ENCODE measurements around the gene RALBP1.
A peak's percentile ranks its signal among the peaks of the same experiment; 100 is the strongest.

Gene RALBP1

GRCh38 chr18:9495916-9496705, 20.8 kb downstream of the RALBP1 start:
- no peak for TF ChIP-seq JUND (IDR thresholded peaks at IDR 0.05; ENCODE audit: low read depth)
- DNase-seq (ENCODE audit: low read depth in 1 of 2, low spot score in 1 of 2) = no peak
- in situ Hi-C loops (cut with HindIII; ENCODE audit: low pct_unique_long_range_greater_than_20kb, low sequenced_read_pairs) = no loop called here

- peak in 1 of 2 experiments; percentile 13 for DNase-seq (ENCODE audit: low read depth in 1 of 2, low spot score in 1 of 2)
- TF ChIP-seq JUND (IDR thresholded peaks at IDR 0.05; ENCODE audit: low read depth) = no peak
- in situ Hi-C loops (cut with HindIII; ENCODE audit: low pct_unique_long_range_greater_than_20kb, low sequenced_read_pairs) = no loop called here
Observed at GRCh38 chr18:9506046-9506792, 30.9 kb downstream of the RALBP1 start.

- DNase-seq (ENCODE audit: low read depth in 1 of 2, low spot score in 1 of 2) = no peak
- in situ Hi-C loops (cut with HindIII; ENCODE audit: low pct_unique_long_range_greater_than_20kb, low sequenced_read_pairs) = no loop called here
- no peak for TF ChIP-seq JUND (IDR thresholded peaks at IDR 0.05; ENCODE audit: low read depth)
Observed at GRCh38 chr18:9507565-9508088, 32.3 kb downstream of the RALBP1 start.

GRCh38 chr18:9508446-9509025, 33.2 kb downstream of the RALBP1 start:
- in situ Hi-C loops (cut with HindIII; ENCODE audit: low pct_unique_long_range_greater_than_20kb, low sequenced_read_pairs) = no loop called here

GRCh38 chr18:9513971-9514512, 38.7 kb downstream of the RALBP1 start:
- no peak for TF ChIP-seq JUND (IDR thresholded peaks at IDR 0.05; ENCODE audit: low read depth)
- no peak for DNase-seq (ENCODE audit: low read depth in 1 of 2, low spot score in 1 of 2)
- in situ Hi-C loops (cut with HindIII; ENCODE audit: low pct_unique_long_range_greater_than_20kb, low sequenced_read_pairs) = no loop called here

More at GRCh38 chr18:9508446-9509025, 33.2 kb downstream of the RALBP1 start:
- no peak for TF ChIP-seq JUND (IDR thresholded peaks at IDR 0.05; ENCODE audit: low read depth)
- no peak for DNase-seq (ENCODE audit: low read depth in 1 of 2, low spot score in 1 of 2)

- peak in 1 of 2 experiments; percentile 51 for DNase-seq (ENCODE audit: low read depth in 1 of 2, low spot score in 1 of 2)
- in situ Hi-C loops (cut with HindIII; ENCODE audit: low pct_unique_long_range_greater_than_20kb, low sequenced_read_pairs) = no loop called here
- TF ChIP-seq JUND (IDR thresholded peaks at IDR 0.05; ENCODE audit: low read depth) = no peak
Observed at GRCh38 chr18:9516437-9517064, 41.2 kb downstream of the RALBP1 start.

GRCh38 chr18:9517869-9518268, 42.6 kb downstream of the RALBP1 start:
- DNase-seq (ENCODE audit: low read depth in 1 of 2, low spot score in 1 of 2) = no peak
- in situ Hi-C loops (cut with HindIII; ENCODE audit: low pct_unique_long_range_greater_than_20kb, low sequenced_read_pairs) = no loop called here
- no peak for TF ChIP-seq JUND (IDR thresholded peaks at IDR 0.05; ENCODE audit: low read depth)

GRCh38 chr18:9519399-9519798, 44.1 kb downstream of the RALBP1 start:
- no peak for DNase-seq (ENCODE audit: low read depth in 1 of 2, low spot score in 1 of 2)
- in situ Hi-C loops (cut with HindIII; ENCODE audit: low pct_unique_long_range_greater_than_20kb, low sequenced_read_pairs) = no loop called here
- TF ChIP-seq JUND (IDR thresholded peaks at IDR 0.05; ENCODE audit: low read depth) = no peak

GRCh38 chr18:9520666-9521065, 45.4 kb downstream of the RALBP1 start:
- no peak for TF ChIP-seq JUND (IDR thresholded peaks at IDR 0.05; ENCODE audit: low read depth)
- in situ Hi-C loops (cut with HindIII; ENCODE audit: low pct_unique_long_range_greater_than_20kb, low sequenced_read_pairs) = no loop called here
- DNase-seq (ENCODE audit: low read depth in 1 of 2, low spot score in 1 of 2) = no peak

GRCh38 chr18:9521770-9522169, 46.5 kb downstream of the RALBP1 start:
- TF ChIP-seq JUND (IDR thresholded peaks at IDR 0.05; ENCODE audit: low read depth) = no peak
- in situ Hi-C loops (cut with HindIII; ENCODE audit: low pct_unique_long_range_greater_than_20kb, low sequenced_read_pairs) = no loop called here
- DNase-seq (ENCODE audit: low read depth in 1 of 2, low spot score in 1 of 2) = no peak

- no peak for TF ChIP-seq JUND (IDR thresholded peaks at IDR 0.05; ENCODE audit: low read depth)
- DNase-seq (ENCODE audit: low read depth in 1 of 2, low spot score in 1 of 2) = no peak
- in situ Hi-C loops (cut with HindIII; ENCODE audit: low pct_unique_long_range_greater_than_20kb, low sequenced_read_pairs) = no loop called here
Observed at GRCh38 chr18:9522952-9523351, 47.6 kb downstream of the RALBP1 start.

GRCh38 chr18:9526458-9526857, 51.1 kb downstream of the RALBP1 start:
- no peak for TF ChIP-seq JUND (IDR thresholded peaks at IDR 0.05; ENCODE audit: low read depth)
- in situ Hi-C loops (cut with HindIII; ENCODE audit: low pct_unique_long_range_greater_than_20kb, low sequenced_read_pairs) = no loop called here
- no peak for DNase-seq (ENCODE audit: low read depth in 1 of 2, low spot score in 1 of 2)
